ENCODE results near the gene U2AF1L4.
"Not testable (repeated sequence)": the region's sequence is repeated elsewhere in the genome, so short reads cannot be mapped to it uniquely, and the experiment has no call there.

The U2AF1L4 gene

GRCh38 chr19:35725216-35725861 is 19.9 kb downstream of the U2AF1L4 start:
- DNase-seq (ENCODE audit: low read depth in 3 of 3): no peak

- DNase-seq (ENCODE audit: low read depth in 3 of 3): no peak
These were observed 20.7 kb downstream of the U2AF1L4 start for GRCh38 chr19:35724560-35724959.

DNA sequence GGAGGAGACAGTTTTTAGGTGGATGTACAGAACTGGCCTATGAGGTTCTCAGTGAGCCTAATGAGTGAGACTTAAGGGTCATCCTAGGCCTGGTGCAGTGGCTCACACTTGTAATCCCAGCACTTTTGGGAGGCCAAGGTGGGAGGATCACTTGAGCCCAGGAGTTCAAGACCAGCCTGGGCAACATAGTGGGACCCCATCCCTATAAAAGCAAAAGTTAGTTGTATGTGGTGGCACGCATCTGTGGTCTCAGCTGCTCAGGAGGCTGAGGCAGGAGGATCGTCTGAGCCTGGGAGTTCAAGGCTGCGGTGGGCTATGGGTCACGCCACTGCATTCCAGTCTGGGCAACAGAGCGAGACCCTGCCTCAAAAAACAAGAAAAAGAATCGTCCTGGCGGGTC is 21.1 kb downstream of the U2AF1L4 start:
- DNase-seq (ENCODE audit: low read depth in 3 of 3): not testable (repeated sequence)

- no peak for DNase-seq (ENCODE audit: low read depth in 3 of 3)
These were observed 21.5 kb downstream of the U2AF1L4 start for GRCh38 chr19:35723671-35724070.

GRCh38 chr19:35722897-35723296 is 22.3 kb downstream of the U2AF1L4 start:
- no peak for DNase-seq (ENCODE audit: low read depth in 3 of 3)

- no peak for DNase-seq (ENCODE audit: low read depth in 3 of 3)
These were observed 22.8 kb downstream of the U2AF1L4 start for GRCh38 chr19:35722461-35722860.

GRCh38 chr19:35721374-35721773 is 23.8 kb downstream of the U2AF1L4 start:
- DNase-seq (ENCODE audit: low read depth in 3 of 3): no peak

DNA sequence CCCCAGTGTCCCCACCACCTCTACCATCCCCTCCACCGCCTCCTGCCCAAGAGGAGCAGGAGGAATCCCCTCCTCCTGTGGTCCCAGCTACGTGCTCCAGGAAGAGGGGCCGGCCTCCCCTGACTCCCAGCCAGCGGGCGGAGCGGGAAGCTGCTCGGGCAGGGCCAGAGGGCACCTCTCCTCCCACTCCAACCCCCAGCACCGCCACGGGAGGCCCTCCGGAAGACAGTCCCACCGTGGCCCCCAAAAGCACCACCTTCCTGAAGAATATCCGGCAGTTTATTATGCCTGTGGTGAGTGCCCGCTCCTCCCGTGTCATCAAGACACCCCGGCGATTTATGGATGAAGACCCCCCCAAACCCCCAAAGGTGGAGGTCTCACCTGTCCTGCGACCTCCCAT is 24.6 kb downstream of the U2AF1L4 start:
- no peak for DNase-seq (ENCODE audit: low read depth in 3 of 3)

DNA sequence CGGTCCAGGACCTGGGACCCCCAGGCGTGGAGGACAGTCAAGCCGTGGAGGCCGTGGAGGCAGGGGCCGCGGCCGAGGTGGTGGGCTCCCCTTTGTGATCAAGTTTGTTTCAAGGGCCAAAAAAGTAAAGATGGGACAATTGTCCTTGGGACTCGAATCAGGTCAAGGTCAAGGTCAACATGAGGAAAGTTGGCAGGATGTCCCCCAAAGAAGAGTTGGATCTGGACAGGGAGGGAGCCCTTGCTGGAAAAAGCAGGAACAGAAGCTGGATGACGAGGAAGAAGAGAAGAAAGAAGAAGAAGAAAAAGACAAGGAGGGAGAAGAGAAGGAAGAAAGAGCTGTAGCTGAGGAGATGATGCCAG is 25.1 kb downstream of the U2AF1L4 start:
- DNase-seq (ENCODE audit: low read depth in 3 of 3): no peak

- DNase-seq (ENCODE audit: low read depth in 3 of 3): no peak
These were observed 25.6 kb downstream of the U2AF1L4 start for GRCh38 chr19:35719402-35720162.

- DNase-seq (ENCODE audit: low read depth in 3 of 3): peak in 1 of 3 donors; percentile 53
These were observed 26.7 kb downstream of the U2AF1L4 start for GRCh38 chr19:35718345-35719041.

- DNase-seq (ENCODE audit: low read depth in 3 of 3): no peak
These were observed 27.4 kb downstream of the U2AF1L4 start, which contains the start of gene KMT2B for GRCh38 chr19:35717665-35718344. Gene KMT2B, plus strand, starts transcription at chr19:35718003. Its CDS starts 16 bp downstream, at chr19:35718019.

- DNase-seq (ENCODE audit: low read depth in 3 of 3): peak; percentile 90 to 96 (median 91)
These were observed 28.2 kb downstream of the U2AF1L4 start for GRCh38 chr19:35716801-35717664.

- DNase-seq (ENCODE audit: low read depth in 3 of 3): no peak
These were observed 29.0 kb downstream of the U2AF1L4 start for GRCh38 chr19:35715981-35716800.

DNA sequence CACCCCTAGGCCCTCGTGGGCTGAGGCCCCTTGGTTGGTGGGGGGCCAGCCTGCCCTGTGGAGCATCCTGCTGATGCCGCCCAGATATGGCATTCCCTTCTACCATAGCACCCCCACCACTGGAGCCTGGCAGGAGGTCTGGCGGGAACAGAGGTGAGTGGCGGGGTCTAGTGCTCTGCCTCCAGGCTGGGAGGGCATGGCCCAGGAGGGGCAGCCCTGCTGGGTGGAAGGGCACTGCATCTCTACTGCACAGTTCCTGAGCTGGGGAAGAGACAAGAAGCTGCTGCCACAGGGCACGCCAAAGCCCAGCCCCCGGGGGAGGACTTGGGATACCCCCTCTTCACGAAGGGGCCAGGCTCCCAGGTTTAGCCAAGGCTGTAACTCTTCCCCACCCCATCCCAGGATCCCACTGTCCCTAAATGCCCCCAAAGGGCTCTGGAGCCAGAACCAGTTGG is 29.8 kb downstream of the U2AF1L4 start:
- DNase-seq (ENCODE audit: low read depth in 3 of 3): no peak

GRCh38 chr19:35714601-35715354 is 30.4 kb downstream of the U2AF1L4 start:
- no peak for DNase-seq (ENCODE audit: low read depth in 3 of 3)

- DNase-seq (ENCODE audit: low read depth in 3 of 3): no peak
These were observed 31.2 kb downstream of the U2AF1L4 start for GRCh38 chr19:35713904-35714495.

- no peak for DNase-seq (ENCODE audit: low read depth in 3 of 3)
These were observed 31.7 kb downstream of the U2AF1L4 start for GRCh38 chr19:35713506-35713850.
